ENCODE results near the gene ASB10.

DNA sequence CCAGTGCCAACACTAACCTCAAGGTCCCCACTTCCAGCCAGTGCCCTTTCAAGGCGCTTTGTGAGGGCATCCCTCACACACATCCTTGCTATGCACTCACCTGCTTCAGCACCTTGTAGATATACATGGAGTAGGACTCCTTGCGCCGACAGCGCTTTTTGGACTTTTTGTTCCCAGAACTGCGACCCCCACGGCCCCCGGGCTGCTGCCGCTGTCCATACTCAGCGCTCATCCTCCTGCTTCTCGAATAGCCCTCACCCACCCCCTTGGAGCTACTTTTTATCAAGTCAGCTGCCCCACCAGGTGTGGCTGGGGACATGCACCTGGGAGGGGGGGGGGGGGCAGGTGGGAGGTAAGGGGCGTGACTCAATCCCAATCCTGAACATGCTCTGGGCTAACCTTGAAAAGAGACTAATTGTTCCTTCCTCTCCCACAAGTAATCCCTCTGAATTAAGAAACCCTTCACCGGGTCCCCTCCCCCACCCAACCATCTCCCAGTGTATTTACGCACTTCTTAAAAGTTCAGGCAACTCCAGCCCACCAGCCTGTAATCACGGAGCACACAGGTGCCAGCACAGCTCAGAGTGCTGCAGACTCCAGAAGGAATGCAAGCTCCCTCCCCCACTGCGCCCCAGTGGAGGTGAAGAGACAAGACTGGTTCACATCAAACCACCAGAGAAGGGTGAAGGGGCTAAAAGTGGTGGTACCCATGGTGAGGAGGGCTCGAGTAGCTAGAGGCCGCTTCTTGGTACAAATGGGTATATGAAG, 23.2 kb upstream of the ASB10 start, which contains the start of gene H2BK1:
- TF ChIP-seq, protein P1, sequence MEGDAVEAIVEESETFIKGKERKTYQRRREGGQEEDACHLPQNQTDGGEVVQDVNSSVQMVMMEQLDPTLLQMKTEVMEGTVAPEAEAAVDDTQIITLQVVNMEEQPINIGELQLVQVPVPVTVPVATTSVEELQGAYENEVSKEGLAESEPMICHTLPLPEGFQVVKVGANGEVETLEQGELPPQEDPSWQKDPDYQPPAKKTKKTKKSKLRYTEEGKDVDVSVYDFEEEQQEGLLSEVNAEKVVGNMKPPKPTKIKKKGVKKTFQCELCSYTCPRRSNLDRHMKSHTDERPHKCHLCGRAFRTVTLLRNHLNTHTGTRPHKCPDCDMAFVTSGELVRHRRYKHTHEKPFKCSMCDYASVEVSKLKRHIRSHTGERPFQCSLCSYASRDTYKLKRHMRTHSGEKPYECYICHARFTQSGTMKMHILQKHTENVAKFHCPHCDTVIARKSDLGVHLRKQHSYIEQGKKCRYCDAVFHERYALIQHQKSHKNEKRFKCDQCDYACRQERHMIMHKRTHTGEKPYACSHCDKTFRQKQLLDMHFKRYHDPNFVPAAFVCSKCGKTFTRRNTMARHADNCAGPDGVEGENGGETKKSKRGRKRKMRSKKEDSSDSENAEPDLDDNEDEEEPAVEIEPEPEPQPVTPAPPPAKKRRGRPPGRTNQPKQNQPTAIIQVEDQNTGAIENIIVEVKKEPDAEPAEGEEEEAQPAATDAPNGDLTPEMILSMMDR (IDR thresholded peaks at IDR 0.05): no peak
- no peak for TF ChIP-seq ZFX (IDR thresholded peaks at IDR 0.05; ENCODE audit: borderline replicate concordance)

All from 22Rv1 (cell line).